Nucleus accumbens (tissue), 56 donors: ENCODE data around the gene CFAP43.
A peak's percentile ranks its signal among the peaks of the same experiment; 100 is the strongest.

Experiments used
- DNase-seq, 56 donors: peaks; one replicate each; lab custom pipeline; 2025; lab: John Stamatoyannopoulos, UW

Gene CFAP43, protein sequence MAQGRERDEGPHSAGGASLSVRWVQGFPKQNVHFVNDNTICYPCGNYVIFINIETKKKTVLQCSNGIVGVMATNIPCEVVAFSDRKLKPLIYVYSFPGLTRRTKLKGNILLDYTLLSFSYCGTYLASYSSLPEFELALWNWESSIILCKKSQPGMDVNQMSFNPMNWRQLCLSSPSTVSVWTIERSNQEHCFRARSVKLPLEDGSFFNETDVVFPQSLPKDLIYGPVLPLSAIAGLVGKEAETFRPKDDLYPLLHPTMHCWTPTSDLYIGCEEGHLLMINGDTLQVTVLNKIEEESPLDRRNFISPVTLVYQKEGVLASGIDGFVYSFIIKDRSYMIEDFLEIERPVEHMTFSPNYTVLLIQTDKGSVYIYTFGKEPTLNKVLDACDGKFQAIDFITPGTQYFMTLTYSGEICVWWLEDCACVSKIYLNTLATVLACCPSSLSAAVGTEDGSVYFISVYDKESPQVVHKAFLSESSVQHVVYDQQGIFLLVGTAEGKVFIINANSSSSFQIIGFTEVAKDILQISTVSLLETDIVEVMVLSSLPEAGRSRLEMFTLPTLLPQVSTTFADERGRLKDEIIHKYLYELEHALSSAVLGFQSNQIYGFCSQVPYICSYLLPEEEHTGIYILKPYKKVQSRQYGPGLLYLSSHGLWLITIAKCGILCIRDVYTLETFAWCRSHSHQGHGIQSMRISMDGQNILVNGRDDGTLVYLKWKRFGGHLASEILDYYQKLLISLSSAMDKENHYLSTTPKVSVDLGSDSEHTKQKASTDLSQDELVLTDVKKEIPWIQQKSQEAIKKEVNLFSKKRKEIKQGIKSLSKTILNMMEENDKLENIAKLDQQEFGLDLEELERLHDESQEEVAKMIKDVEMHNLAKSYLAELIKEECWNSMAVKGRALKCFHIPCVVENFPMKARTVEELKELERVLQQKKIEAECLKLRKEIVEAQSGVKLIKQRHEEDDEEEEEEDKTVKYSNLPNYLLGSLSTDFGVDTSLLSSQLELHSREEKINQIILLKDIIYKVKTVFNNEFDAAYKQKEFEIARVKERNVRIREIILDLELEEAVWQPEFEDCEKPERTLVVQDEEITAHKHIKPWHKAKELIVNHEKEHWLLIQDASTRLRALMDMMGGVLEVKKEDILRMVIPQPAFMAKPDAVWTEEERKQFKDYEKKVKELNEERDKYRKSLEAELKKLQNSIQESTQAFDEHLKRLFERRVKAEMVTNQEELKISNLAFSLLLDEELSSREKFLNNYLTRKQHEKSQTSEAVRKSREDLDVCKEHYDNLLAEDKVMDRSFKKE (N-terminal part only)

DNA sequence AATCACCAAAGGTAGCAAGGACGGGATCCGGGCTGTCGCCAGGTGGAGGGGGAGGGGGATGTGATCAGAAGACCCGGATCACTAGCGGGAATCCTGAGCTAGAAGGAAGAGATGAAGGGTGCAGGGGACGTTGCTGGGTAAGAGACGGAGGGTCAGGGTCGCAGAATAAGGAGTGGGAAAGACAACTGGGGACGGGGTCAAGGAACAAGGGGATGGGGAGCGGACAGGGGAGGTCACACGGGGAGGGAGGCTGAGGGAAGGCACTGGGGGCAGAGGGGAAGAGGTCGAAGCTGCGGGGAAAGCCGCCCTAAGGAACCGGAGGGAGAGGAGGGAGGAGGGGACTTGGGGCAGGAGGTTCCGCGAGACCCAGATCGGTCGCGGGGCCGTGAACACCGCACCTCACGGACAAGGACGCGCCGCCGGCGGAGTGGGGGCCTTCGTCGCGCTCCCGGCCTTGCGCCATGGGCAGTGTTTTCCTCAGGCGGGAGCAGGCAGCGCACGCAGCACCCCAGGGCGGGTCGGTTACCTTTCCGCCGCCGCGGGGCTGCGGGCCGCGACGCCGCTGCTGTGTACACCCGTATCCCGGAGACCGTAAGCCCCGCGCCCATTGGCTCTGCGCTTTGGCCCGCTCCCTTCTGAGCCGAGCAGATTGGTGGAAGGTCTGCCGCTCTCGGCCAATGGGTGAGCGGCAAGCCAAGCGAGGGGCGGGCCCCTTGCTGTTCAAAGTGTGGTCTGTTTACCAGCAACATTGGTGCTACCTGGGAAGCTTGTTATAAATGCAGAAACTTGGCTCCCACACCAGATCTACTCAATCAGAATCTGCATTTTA lies at the start of gene CFAP43:
Gene CFAP43 (minus strand): TSS at position 581 of the 829 bp plus-strand sequence. CDS start 118 bp downstream, at position 463.
- DNase-seq: peak; percentile 46 to 98 (median 91)

DNA sequence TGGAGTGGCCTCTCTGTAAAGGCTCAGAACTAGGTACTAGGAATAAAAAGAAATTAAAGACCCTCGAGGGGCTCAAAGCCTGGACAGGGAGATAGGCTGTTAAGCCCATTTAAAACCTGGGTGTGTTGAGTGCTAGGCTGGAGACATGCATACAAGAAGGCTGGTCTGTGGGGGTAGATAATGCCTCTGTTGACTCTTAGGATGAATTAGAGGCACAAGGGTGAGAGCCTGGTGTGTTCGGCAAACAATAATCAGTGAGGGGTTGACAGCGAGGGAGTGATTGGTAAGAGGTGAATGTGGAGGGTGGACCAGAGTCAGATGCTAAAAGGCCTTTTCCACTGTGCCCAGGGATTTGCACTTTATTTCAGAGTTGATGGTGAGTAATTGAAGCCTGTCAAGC lies 49.5 kb upstream of the CFAP43 start:
- DNase-seq: no peak

DNA sequence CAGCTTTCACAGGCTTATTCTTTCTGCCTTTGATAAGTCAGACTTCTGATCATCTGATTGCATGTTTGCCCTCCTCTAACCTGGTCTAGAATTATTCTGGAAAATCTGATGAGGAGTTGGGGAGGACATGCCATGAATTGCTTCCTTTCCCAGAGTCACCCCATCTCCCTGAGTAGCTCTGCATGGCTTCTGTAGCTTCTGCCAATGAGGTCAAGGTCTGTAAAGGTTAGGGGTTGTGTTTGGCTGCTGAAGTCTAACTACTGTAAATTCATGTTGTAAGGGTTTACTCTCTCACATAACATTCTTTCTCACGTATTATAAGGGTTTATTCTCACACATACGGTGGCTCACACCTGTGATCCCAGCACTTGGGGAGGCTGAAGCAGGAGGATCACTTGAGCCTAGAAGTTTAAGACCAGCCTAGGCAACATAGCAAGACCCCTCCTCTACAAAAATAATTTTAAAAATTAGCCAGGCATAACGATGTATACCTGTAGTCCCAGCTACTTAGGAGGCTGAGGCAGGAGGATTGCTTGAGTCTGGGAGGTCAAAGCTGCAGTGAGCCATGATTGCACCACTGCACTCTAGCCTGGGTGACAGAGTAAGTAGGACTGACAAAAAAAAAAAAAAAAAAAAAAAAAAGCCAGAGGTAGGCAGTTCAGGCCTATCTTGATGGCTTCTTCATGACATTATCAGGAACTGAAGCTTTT lies 47.5 kb upstream of the CFAP43 start:
- DNase-seq: no peak

DNA sequence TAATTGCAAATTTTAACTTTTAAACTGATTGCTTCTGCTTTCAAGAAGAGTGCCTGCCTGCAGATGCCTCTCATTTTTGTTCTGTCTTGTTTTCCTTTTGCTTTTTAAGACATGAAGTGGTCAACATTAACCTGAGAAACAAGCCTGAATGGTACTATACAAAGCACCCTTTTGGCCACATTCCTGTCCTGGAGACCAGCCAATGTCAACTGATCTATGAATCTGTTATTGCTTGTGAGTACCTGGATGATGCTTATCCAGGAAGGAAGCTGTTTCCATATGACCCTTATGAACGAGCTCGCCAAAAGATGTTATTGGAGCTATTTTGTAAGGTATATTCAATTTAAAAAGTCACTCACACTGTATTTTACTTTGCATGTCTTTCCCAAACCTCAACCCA lies 45.6 kb upstream of the CFAP43 start:
- no peak for DNase-seq

DNA sequence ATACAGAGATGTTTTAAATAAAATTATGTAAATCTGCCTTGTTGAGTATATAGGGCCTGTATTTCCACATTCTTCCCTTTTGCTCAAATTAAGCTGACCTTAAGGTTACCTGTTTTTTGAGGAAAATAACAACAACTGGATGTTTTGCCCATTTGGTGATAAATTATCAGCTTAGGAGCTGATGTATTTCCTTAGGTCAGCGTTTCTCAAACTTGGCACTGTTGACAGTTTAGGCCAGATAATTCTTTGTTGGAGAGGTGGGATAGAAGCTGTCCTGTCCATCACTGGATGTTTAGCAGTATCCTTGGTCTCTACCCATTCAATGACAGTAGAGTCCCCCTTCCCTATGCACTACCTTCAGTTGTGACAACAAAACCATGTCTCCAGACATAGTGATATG lies 44.0 kb upstream of the CFAP43 start:
- no peak for DNase-seq

DNA sequence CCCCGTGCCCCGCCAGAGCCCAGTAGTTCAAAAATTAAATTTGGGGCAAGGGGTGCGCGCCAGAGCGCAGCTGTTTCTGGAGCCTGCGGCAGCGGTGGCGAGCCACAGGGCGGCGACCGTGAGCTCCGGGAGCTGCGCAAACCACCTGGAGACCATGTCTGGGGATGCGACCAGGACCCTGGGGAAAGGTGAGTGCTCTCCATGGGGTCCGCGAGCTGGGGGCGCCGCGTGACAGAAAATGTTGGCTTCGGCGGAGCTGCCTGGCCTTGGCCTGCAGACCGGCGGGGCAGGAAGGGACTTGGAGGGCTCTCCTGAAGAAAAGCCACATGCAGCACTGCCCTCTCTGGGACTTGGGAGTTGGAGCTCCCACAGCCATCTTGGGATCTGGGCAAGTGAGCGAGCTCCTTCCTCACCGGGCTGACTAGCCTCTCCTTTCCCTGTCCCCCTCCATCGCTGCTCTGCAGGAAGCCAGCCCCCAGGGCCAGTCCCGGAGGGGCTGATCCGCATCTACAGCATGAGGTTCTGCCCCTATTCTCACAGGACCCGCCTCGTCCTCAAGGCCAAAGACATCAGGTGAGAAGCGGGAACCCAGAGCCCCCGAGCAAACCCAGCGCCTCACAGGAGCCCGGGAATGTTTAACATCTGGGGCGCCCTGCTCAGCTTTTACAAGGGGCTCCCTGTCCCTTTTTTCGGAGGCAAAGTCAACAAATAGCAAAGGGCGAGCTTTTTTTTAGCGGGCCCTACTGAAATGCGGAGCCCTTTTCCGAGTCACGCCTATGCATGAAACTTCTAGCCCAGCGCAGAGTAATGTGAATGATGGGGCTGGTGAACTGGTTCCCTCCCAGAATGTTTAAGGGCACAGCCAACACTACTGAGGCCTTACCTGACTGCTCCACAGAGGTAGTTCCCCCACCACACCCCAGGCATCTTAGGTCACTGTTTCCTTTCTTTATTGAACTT lies 42.9 kb upstream of the CFAP43 start:
- peak in 48 of 56 donors; percentile 4 to 82 (median 49) for DNase-seq

DNA sequence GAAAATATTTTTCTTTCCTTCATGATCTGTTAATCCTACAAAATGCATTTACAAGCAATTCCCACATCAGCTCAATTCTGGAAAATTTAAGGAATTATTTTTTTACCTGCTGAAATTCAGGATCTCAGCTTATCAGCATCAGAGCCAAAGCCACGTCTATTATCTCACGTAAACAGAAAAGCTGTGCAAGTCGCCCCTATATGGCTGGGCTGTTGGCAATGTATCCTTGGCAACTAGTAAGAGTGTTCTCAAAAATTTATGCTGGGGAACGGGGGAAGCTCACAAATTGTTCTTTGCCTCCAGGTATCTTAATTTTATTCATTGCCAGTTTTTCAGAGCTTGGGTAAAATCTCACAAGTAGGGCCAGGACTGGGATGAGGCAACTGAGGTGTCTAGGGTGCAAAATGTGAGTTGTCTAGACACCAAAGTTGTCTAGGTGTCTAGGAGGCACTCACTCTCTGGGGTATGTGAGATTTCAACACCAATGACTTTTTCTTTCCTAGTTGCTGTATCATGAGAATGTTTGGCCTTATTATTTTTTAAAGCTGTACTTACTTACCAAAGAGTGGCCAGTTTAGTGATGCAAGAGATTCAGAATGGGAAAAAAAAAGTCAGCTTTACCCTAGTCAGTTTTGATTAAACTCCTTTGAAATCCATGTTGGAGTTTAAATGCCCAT lies 41.9 kb upstream of the CFAP43 start:
- no peak for DNase-seq

DNA sequence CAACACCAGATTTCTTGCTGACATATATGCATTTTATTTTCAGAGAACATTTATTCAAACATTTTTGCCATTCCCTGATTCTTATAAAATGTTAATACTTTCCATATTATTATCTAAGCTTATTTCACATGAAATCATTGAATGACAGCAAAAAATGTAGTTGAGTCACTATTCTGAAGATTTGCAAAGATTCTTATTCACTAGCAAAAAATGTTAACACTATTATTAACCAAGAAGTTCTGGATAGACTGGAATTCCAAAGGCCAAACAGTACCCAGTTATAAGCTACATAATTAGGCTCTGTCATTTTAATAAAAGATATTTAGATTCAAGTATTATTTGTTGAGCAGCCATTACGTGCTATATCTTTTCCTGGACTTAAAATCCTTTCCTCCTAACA lies 41.1 kb upstream of the CFAP43 start:
- no peak for DNase-seq

DNA sequence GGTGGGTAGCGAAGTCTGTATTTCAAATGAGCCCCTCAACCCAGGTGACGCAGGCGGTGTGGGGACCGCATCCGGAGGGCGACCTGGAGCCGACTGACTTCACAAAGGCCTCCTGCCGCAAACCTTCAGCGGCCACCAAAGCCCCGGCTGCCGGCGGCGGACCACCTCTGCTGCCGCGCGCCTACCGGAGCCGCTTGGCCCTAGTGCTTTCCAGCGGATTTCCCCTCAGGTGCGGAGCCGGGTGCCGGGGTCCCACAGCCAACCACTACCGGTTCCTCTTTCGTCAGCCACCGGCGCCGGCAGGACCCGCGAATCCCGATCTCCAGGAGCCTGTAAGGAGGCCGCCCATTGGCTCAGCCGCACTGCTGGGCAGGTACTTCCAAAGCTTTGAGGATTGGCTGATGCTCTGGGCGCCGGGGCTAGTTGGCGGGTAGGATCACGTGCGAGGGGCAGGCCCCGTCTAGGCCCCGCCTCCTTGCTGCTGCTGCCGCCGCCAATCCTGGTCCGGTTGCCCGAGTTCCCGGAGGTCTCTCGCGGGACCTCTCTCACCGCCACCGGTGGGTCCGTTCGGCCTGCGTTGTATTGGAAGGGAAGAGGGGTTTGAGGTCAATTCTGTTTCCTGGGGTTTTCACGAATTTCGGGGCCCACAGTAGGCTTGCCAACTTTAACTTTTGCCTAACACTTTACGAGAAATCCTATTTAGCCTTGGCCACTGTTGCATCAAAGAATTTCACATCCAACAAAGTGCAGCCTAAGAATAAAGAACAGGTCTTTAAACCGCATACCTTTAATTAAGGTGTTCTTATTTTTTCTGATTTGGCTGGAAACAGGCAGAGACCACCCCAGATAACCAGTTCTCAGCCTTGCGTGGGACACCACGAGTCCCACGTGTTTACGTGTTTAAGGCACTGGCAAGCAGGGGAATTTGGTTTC lies 36.8 kb upstream of the CFAP43 start, which contains the start of gene GSTO2:
Gene GSTO2 (plus strand): TSS at position 472 of the 933 bp plus-strand sequence. CDS start 5,732 bp downstream, outside the sequence.
- peak; percentile 87 to 100 (median 98) for DNase-seq

DNA sequence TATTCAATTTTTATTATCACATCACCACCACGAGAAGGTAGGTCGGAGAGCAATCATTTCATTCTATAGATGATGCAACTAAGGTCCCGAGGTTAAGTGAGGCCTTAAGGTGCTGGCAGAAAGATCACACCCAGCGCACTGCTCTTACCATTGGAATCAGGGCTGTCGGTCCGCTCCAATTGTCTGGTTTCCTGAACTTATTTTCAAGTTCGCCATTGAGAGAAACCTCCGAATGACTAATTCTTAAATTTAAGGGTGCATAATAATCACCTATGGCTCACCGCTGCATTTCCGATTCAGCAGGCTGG lies 36.2 kb upstream of the CFAP43 start:
- DNase-seq: peak in 1 of 56 donors; percentile 45

DNA sequence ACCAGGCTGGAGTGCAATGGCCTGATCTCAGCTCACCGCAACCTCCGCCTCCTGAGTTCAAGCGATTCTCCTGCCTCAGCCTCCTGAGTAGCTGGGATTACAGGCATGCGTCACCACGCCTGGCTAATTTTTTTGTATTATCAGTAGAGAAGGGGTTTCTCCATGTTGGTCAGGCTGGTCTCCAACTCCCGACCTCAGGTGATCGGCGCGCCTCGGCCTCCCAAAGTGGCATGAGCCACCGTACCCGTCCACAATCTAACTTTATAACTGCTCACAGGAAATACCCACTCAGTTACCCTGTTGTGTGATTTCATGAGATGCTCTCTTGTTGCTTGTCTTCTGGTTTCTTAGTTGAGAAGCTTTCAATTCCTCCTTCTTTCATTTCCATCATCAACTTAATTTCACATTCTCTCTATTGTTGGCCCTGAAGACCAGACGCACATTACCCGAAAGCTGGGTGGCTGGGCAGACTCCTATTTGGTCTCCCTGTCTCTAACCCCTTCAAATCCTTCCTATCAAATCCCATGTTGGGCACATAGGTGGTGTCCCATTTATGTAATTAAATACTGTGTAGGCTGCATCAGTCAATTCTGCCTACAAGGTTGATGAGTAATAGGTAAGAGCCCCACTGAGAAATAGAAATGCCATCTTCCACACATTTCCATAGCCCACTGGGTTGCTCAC lies 35.7 kb upstream of the CFAP43 start:
- DNase-seq: no peak

DNA sequence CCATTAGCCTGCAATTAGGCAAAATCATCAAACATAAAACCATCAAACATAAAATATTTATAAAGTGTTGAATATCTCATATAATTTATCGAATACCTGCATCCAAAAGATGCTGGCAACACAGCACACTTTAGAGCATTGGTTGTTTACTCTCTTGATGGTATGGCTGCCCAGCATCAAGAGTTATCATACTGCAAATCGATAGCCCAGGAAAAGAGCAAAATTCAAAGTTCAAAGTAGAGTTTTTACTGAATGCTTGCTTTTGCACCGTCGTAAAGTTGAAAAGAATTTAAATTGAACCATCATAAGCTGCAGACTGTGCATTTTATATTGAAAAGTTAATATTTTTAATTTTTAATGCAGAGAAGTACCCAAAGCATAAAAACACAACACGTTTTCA lies 32.6 kb upstream of the CFAP43 start:
- DNase-seq: no peak

DNA sequence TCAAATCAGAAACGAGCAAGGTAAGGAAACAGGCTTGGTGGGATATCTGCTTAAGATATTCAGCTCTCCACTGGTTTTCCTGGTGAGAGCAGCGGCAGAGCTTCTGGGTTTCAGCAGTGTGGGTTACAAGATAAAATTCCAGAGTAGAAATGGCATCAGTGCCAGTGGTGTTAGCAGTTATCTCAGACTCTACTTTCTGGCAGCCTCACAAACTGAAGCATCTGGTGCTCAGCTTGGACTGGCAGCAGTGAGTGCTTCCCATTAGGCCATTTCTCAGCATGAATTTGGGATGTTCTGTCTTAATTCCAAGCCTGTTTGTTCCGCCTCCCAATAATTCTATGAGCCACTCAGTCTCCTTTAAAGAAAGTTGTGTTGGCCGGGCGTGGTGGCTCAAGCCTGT lies 29.9 kb upstream of the CFAP43 start:
- no peak for DNase-seq

DNA sequence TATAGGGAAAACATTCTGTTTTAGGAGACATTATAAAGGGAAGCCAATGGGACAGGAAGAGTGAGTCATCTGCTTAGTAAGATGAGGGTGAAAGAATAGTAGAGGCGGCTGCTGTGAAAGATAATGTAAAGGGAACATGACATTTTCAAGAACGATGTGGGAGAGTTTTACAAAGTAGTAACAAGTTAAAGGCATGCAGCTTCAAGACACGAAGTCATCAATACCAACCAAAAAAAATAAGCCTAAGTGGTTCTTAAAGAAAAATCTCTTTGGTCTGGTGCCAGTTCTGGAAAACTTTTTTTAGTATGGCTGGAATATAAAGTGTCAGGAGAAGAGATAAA lies 28.6 kb upstream of the CFAP43 start:
- DNase-seq: no peak

DNA sequence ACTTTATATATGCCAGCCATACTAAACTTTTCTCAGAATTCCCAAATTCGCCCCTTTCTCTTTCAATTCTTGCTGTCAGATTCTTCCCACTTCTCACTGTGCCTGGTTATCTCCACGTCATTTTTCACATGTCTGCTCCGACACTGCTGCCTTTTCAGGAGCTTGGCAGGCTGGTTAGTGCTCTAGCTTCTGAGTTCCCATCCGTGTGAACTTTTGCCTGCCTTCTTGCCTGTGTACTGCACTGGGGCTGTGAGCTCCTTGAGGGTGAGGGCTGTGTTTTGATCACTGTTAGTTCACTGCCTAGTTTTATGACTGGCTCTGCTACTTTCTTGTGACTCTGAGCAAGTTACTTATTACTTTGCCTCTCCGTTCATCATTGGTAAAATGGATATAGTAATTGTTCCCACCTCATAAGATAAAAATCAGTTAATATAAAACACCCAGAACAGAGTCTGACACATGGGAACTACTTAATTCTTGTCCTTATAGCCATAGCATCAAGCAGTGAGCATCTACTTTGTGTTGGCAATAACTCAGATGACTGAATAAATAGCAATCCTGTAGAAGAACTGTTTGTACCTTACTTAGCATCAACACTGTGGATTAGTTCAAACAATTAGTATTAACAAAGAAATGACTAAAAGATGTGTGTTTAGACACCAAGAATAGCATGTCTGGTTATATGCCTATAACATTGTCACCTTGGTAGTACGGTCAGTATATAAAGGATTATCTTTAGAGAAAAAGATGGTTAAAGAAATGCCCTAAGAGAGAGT lies 28.0 kb upstream of the CFAP43 start:
- DNase-seq: peak in 2 of 56 donors; percentile 11 to 12
